NCI-H1417 (cell line): ENCODE results near the gene TALDO1.
"Not testable (repeated sequence)": the region's sequence is repeated elsewhere in the genome, so short reads cannot be mapped to it uniquely, and the experiment has no call there.

Experiments
- DNase-seq, 3 experiments: peaks; one replicate each; lab custom pipeline; 2025; lab: John Stamatoyannopoulos, UW

TALDO1 gene

GRCh38 chr11:737366-737765, 9.9 kb upstream of the TALDO1 start:
- DNase-seq: no peak

- not testable (repeated sequence) for DNase-seq
Measured at GRCh38 chr11:737899-738298, 9.4 kb upstream of the TALDO1 start.

GRCh38 chr11:742156-742546, 5.1 kb upstream of the TALDO1 start:
- no peak for DNase-seq

GRCh38 chr11:742571-743201, 4.6 kb upstream of the TALDO1 start:
- no peak for DNase-seq

GRCh38 chr11:745428-745827, 1.8 kb upstream of the TALDO1 start:
- no peak for DNase-seq

- DNase-seq: peak; percentile 42 to 88 (median 88)
Measured at GRCh38 chr11:746289-747157, 741 bp upstream of the TALDO1 start.

GRCh38 chr11:748007-748359, 719 bp downstream of the TALDO1 start:
- DNase-seq: peak in 1 of 3 experiments; percentile 35

GRCh38 chr11:749731-750130, 2.5 kb downstream of the TALDO1 start:
- no peak for DNase-seq

- no peak for DNase-seq
Measured at GRCh38 chr11:760236-760635, 13.0 kb downstream of the TALDO1 start.

- no peak for DNase-seq
Measured at GRCh38 chr11:761526-762108, 14.4 kb downstream of the TALDO1 start.

- DNase-seq: peak; percentile 16 to 25 (median 18)
Measured at GRCh38 chr11:762421-763072, 15.3 kb downstream of the TALDO1 start.

GRCh38 chr11:763073-763463, 15.8 kb downstream of the TALDO1 start:
- DNase-seq: peak; percentile 34 to 54 (median 45)

- peak in 1 of 3 experiments; percentile 9 for DNase-seq
Measured at GRCh38 chr11:763549-764321, 16.5 kb downstream of the TALDO1 start.

GRCh38 chr11:764322-765024, 17.2 kb downstream of the TALDO1 start:
- DNase-seq: peak in 1 of 3 experiments; percentile 24

GRCh38 chr11:765025-765801, 17.9 kb downstream of the TALDO1 start:
- peak; percentile 24 to 52 (median 32) for DNase-seq

- DNase-seq: no peak
Measured at GRCh38 chr11:765802-766091, 18.5 kb downstream of the TALDO1 start.

GRCh38 chr11:766106-766935, 19.1 kb downstream of the TALDO1 start:
- DNase-seq: no peak

GRCh38 chr11:766936-767210, 19.6 kb downstream of the TALDO1 start:
- no peak for DNase-seq

GRCh38 chr11:767238-767637, 20.0 kb downstream of the TALDO1 start:
- no peak for DNase-seq
